Spleen (tissue), 11 donors: ENCODE data around the gene MORN4. TPM values are rescaled to one million over a fixed set of nuclear protein-coding genes. Genes with fewer than 3 reads are reported as not detected.

Experiments used
- DNase-seq: peaks from one replicate; pipeline ENCODE4 v3.0.0-alpha.2; 2020
- H3K27ac ChIP-seq, 8 donors: fragments of 200-600 bp; sonication (generic) in 7 of 8; 1 replicate in 4 of 8; 2 replicates in 4 of 8; pipeline versions ENCODE4 v1.5.0 to v1.8.0; 2016 to 2021; ENCODE audit warnings: inconsistent platforms in 4 of 8, mild to moderate bottlenecking in 4 of 8, moderate library complexity in 1 of 8
- H3K27me3 ChIP-seq, 7 donors: fragments of 200-600 bp; sonication (generic) in 6 of 7; replicated peaks in 1 of 7; 1 replicate in 4 of 7; 2 replicates in 3 of 7; pipeline versions ENCODE4 v1.5.0 to v1.8.0; 2016 to 2021; ENCODE audit warnings: inconsistent platforms in 3 of 7, mild to moderate bottlenecking in 1 of 7
- H3K36me3 ChIP-seq, 6 donors: fragments of 200-600 bp; sonication (generic) in 5 of 6; 1 replicate in 4 of 6; 2 replicates in 2 of 6; pipeline versions ENCODE4 v1.5.0 to v1.8.0; 2016 to 2021; ENCODE audit warnings: inconsistent platforms in 2 of 6
- H3K4me1 ChIP-seq, 6 donors: fragments of 200-600 bp; sonication (generic) in 5 of 6; 1 replicate in 3 of 6; 2 replicates in 3 of 6; pipeline versions ENCODE4 v1.5.0 to v1.8.0; 2016 to 2021; ENCODE audit warnings: inconsistent platforms in 3 of 6
- H3K4me3 ChIP-seq, 8 donors: fragments of 200-600 bp; sonication (generic) in 7 of 8; 1 replicate in 4 of 8; 2 replicates in 4 of 8; pipeline versions ENCODE4 v1.5.0 to v1.8.0; 2016 to 2021; ENCODE audit warnings: inconsistent platforms in 4 of 8, mild to moderate bottlenecking in 4 of 8, moderate library complexity in 2 of 8
- H3K9me3 ChIP-seq, 8 donors: fragments of 200-600 bp; sonication (generic) in 7 of 8; 1 replicate in 4 of 8; 2 replicates in 4 of 8; pipeline versions ENCODE4 v1.5.0 to v1.8.0; 2016 to 2021; ENCODE audit warnings: inconsistent platforms in 4 of 8
- POLR2A ChIP-seq, 3 donors: fragments of 450-650 bp; IDR thresholded peaks; one replicate each; pipeline ENCODE4 v1.5.1; 2017; ENCODE audit warnings: antibody characterized with exemption in 3 of 3, mild to moderate bottlenecking in 1 of 3
- POLR2AphosphoS5 ChIP-seq, 3 donors: sonication (generic); formaldehyde crosslinking; IDR thresholded peaks; one replicate each; pipeline ENCODE4 v1.5.1; 2017; ENCODE audit warnings: antibody characterized with exemption in 3 of 3
- WGBS, 5 donors: extraction: QIAGEN DNeasy Blood & Tissue Kit in 3 of 5; methylation state at CpG; one replicate each; pipeline versions ENCODE4 v1.1.5 to v1.1.7; 2013 to 2018; 5-methylcytosine and 5-hydroxymethylcytosine counted together
- intact Hi-C: fragments of 100-400 bp; cut with DNase I; formaldehyde crosslinking; loops from one replicate; pipeline ENCODE4 v1.15.0; 2023; ENCODE audit warnings: low total_unique reads
- polyA plus RNA-seq, 3 donors: library from polyadenylated mRNA; stranded (reverse); fragments of 200-250 nt; gene quantifications; one replicate each; pipeline ENCODE4 v1.2.1, GENCODE V29; 2013
- total RNA-seq, 7 donors: library from RNA; depleted of rRNA in 3 of 7; stranded (reverse); fragments of >200 nt in 3 of 7; fragmentation: NEBNext Ultra II Directional in 4 of 7; extraction: Animal tissue kit (Norgen Biotek cat#: 25700) in 4 of 7; gene quantifications; one replicate each; pipeline versions ENCODE4 v1.1.0 to v1.2.1, GENCODE V29; 2016 to 2021
- TF ChIP-seq, protein P1 (sequence below), 11 experiments: fragments of 200-600 bp in 7 of 11; fragments of 450-650 bp in 4 of 11; sonication (generic) in 4 of 11; IDR thresholded peaks in 8 of 11; conservative IDR thresholded peaks in 3 of 11; 1 replicate in 7 of 11; 2 replicates in 4 of 11; pipeline versions ENCODE4 v1.4.0 to v1.8.0; 2016 to 2021; ENCODE audit warnings: antibody characterized with exemption in 11 of 11, inconsistent platforms in 4 of 11, mild to moderate bottlenecking in 1 of 11
- donor health status: healthy with polysubstance abuse.
- donor health status: DM: no; HTN: no; CAD: no; lungs with moderate emphysema.
- donor health status: DM: no; HTN: no; CAD: no.
- donor health status: Bipolar disorder and iron deficiency.
- donor health status: healthy.
- donor health status: DM: no; HTN: no; CAD: no.
- donor health status: DM: yes; HTN: yes; CAD: no.

Gene MORN4
- total and polyA plus RNA-seq, 10 donors = 1.6 to 5.0 (median 2.7) TPM

DNA sequence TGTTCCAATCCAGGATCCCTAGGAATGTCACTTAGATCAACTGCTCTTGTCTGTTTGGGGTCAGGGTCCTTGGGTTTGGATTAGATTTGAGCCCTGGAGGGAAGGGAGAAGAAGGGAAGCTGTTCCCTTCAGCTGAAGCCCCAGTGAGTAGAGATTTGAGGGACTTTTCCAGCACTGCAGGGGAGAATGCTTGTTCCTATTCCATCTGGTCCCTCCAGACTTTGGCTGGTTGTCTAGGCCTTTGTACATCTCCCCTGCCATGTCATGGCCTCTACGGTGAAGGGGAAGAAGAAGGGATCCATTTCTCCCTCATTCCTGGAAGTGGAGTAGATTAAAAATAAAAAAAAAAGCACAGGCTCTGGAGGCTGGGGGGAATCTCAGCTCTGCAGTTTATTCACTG lies 32.7 kb downstream of the MORN4 start:
- H3K9me3 ChIP-seq = no peaks in the 10 kb centered on the region
- no peak overlapping the region for H3K27ac ChIP-seq
- H3K27me3 ChIP-seq = no peaks in the 10 kb centered on the region
- 81 to 100% (median 94%) methylated on average over 1 of the region's 1 CpG for WGBS, 5 donors
- intact Hi-C loops = no loop called here
- H3K4me3 ChIP-seq = no peak overlapping the region
- no peak for DNase-seq
- no peaks in the 10 kb centered on the region for H3K36me3 ChIP-seq
- H3K4me1 ChIP-seq = peaks cover 0 to 11% (median 0%) of the 10 kb centered on the region in 6 donors
- TF ChIP-seq POLR2A (IDR thresholded peaks at IDR 0.05) (no peak), POLR2AphosphoS5 (IDR thresholded peaks at IDR 0.05) (no peak)

DNA sequence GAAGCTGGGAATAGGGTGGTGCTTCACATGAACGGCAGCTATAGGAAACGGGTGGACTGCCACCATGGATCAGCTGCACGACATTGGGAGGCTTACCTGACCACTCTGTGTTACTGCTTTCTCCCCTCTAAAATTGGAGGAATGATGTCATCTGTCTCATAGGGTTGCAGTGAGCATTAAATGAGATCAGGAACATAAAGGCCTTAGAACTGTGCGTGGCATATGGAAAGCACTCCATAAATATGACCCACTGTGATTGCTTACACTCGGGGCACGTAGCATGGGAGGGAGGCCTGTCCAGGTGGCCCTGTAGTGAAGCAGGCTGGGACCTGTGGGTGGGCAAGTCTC lies 34.1 kb downstream of the MORN4 start:
- Histone ChIP-seq H3K9me3 (no peaks in the 10 kb centered on the region), H3K27ac (no peak overlapping the region), H3K4me3 (no peak overlapping the region), H3K36me3 (no peaks in the 10 kb centered on the region), H3K4me1 (peaks cover 0 to 11% (median 0%) of the 10 kb centered on the region in 6 donors), H3K27me3 (no peaks in the 10 kb centered on the region)
- WGBS, 5 donors = 85 to 95% (median 90%) methylated on average over 6 of the region's 6 CpGs
- intact Hi-C loops = no loop called here
- no peak for TF ChIP-seq POLR2A (IDR thresholded peaks at IDR 0.05)
- DNase-seq = no peak

DNA sequence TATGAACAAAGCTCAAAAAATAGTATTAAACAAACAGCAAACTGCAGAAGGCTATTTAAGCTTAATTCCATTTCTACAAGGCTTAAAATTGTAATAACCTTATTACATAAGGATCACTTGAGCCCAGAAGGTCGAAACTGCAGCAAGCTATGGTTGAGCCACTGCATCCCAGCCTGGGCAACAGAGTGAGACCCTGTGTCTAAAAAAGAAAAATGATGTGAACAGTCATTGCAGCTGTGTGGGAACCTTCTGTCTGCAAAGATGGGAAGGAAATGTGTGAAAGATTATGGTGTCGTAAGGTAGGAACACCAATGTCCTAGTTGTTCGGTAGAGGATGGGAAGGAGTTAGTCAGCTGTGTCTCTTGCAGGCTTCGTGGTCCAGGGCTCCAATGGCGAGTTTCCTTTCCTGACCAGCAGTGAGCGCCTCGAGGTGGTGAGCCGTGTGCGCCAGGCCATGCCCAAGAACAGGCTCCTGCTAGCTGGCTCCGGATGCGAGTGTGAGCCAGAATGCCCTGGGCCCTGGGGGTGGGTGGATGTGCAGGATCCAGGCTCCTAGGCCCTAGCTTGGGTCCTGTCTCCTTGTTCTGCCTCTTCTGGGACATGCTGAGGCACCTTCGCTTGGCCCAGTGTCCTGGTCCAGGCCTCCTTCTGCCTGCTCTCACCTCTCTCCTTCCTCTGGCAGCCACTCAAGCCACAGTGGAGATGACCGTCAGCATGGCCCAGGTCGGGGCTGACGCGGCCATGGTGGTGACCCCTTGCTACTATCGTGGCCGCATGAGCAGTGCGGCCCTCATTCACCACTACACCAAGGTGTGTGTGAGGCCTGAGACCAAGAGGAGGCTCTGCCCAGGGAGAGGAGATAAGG lies 34.7 kb downstream of the MORN4 start:
- no peak for DNase-seq
- intact Hi-C loops = no loop called here
- TF ChIP-seq POLR2A (IDR thresholded peaks at IDR 0.05) (no peak), POLR2AphosphoS5 (IDR thresholded peaks at IDR 0.05) (no peak)
- TF ChIP-seq, protein P1, sequence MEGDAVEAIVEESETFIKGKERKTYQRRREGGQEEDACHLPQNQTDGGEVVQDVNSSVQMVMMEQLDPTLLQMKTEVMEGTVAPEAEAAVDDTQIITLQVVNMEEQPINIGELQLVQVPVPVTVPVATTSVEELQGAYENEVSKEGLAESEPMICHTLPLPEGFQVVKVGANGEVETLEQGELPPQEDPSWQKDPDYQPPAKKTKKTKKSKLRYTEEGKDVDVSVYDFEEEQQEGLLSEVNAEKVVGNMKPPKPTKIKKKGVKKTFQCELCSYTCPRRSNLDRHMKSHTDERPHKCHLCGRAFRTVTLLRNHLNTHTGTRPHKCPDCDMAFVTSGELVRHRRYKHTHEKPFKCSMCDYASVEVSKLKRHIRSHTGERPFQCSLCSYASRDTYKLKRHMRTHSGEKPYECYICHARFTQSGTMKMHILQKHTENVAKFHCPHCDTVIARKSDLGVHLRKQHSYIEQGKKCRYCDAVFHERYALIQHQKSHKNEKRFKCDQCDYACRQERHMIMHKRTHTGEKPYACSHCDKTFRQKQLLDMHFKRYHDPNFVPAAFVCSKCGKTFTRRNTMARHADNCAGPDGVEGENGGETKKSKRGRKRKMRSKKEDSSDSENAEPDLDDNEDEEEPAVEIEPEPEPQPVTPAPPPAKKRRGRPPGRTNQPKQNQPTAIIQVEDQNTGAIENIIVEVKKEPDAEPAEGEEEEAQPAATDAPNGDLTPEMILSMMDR (IDR thresholded peaks at IDR 0.05 in 8 of 11, conservative IDR thresholded peaks at IDR 0.05 in 3 of 11) = no peak
- peaks cover 0 to 11% (median 0%) of the 10 kb centered on the region in 6 donors for H3K4me1 ChIP-seq
- H3K27ac ChIP-seq = no peak overlapping the region
- WGBS, 5 donors = 79 to 92% (median 83%) methylated on average over 16 to 19 of the region's 19 CpGs
- no peaks in the 10 kb centered on the region for H3K36me3 ChIP-seq
- H3K4me3 ChIP-seq = no peak overlapping the region
- no peaks in the 10 kb centered on the region for H3K27me3 ChIP-seq
- H3K9me3 ChIP-seq = no peaks in the 10 kb centered on the region

DNA sequence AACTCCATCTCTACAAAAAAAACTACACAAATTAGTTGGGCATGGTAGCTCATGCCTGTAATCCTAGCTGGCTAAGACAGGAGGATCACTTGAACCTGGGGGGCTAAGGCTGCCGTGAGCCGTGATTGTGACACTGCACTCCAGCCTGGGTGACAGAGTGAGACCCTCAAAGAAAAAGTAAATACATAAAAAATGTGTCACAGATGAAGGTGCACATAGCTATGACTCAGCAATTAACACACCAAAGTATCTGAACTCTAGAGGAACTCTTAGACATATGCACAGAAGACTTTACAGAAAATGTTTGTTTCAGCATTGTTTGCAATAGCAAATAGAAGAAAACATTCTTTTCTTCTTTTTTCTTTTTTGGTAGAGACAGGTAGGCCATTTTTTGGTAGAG lies 35.5 kb downstream of the MORN4 start:
- intact Hi-C loops = no loop called here
- Histone ChIP-seq H3K27ac (no peak overlapping the region), H3K27me3 (no peaks in the 10 kb centered on the region), H3K9me3 (no peaks in the 10 kb centered on the region), H3K4me3 (no peak overlapping the region), H3K36me3 (no peaks in the 10 kb centered on the region), H3K4me1 (peaks cover 0 to 11% (median 0%) of the 10 kb centered on the region in 6 donors)
- WGBS, 5 donors = 78 to 97% (median 83%) methylated on average over 2 of the region's 2 CpGs
- no peak for TF ChIP-seq POLR2AphosphoS5 (IDR thresholded peaks at IDR 0.05)
- TF ChIP-seq POLR2A (IDR thresholded peaks at IDR 0.05) = no peak
- TF ChIP-seq, protein P1 (IDR thresholded peaks at IDR 0.05 in 8 of 11, conservative IDR thresholded peaks at IDR 0.05 in 3 of 11) = no peak
- no peak for DNase-seq
